Spleen (tissue), 13 donors: ENCODE data around the gene SCAMP3. TPM values are rescaled to one million over a fixed set of nuclear protein-coding genes. Genes with fewer than 3 reads are reported as not detected.
A peak's percentile ranks its signal among the peaks of the same experiment; 100 is the strongest.

Source experiments
- DNase-seq: peaks from one replicate; pipeline ENCODE4 v3.0.0-alpha.2; 2020
- H3K27ac ChIP-seq, 8 donors: fragments of 200-600 bp; sonication (generic) in 7 of 8; 1 replicate in 4 of 8; 2 replicates in 4 of 8; pipeline versions ENCODE4 v1.5.0 to v1.8.0; 2016 to 2021; ENCODE audit warnings: inconsistent platforms in 4 of 8, mild to moderate bottlenecking in 4 of 8, moderate library complexity in 1 of 8
- H3K27me3 ChIP-seq, 7 donors: fragments of 200-600 bp; sonication (generic) in 6 of 7; replicated peaks in 1 of 7; 1 replicate in 4 of 7; 2 replicates in 3 of 7; pipeline versions ENCODE4 v1.5.0 to v1.8.0; 2016 to 2021; ENCODE audit warnings: inconsistent platforms in 3 of 7, mild to moderate bottlenecking in 1 of 7
- H3K36me3 ChIP-seq, 6 donors: fragments of 200-600 bp; sonication (generic) in 5 of 6; 1 replicate in 4 of 6; 2 replicates in 2 of 6; pipeline versions ENCODE4 v1.5.0 to v1.8.0; 2016 to 2021; ENCODE audit warnings: inconsistent platforms in 2 of 6
- H3K4me1 ChIP-seq, 6 donors: fragments of 200-600 bp; sonication (generic) in 5 of 6; 1 replicate in 3 of 6; 2 replicates in 3 of 6; pipeline versions ENCODE4 v1.5.0 to v1.8.0; 2016 to 2021; ENCODE audit warnings: inconsistent platforms in 3 of 6
- H3K4me3 ChIP-seq, 8 donors: fragments of 200-600 bp; sonication (generic) in 7 of 8; 1 replicate in 4 of 8; 2 replicates in 4 of 8; pipeline versions ENCODE4 v1.5.0 to v1.8.0; 2016 to 2021; ENCODE audit warnings: inconsistent platforms in 4 of 8, mild to moderate bottlenecking in 4 of 8, moderate library complexity in 2 of 8
- H3K9me3 ChIP-seq, 8 donors: fragments of 200-600 bp; sonication (generic) in 7 of 8; 1 replicate in 4 of 8; 2 replicates in 4 of 8; pipeline versions ENCODE4 v1.5.0 to v1.8.0; 2016 to 2021; ENCODE audit warnings: inconsistent platforms in 4 of 8
- CTCF ChIP-seq, 11 experiments: fragments of 200-600 bp in 7 of 11; fragments of 450-650 bp in 4 of 11; sonication (generic) in 4 of 11; IDR thresholded peaks in 8 of 11; conservative IDR thresholded peaks in 3 of 11; 1 replicate in 7 of 11; 2 replicates in 4 of 11; pipeline versions ENCODE4 v1.4.0 to v1.8.0; 2016 to 2021; ENCODE audit warnings: antibody characterized with exemption in 11 of 11, inconsistent platforms in 4 of 11, mild to moderate bottlenecking in 1 of 11
- POLR2A ChIP-seq, 3 donors: fragments of 450-650 bp; IDR thresholded peaks; one replicate each; pipeline ENCODE4 v1.5.1; 2017; ENCODE audit warnings: antibody characterized with exemption in 3 of 3, mild to moderate bottlenecking in 1 of 3
- POLR2AphosphoS5 ChIP-seq, 3 donors: sonication (generic); formaldehyde crosslinking; IDR thresholded peaks; one replicate each; pipeline ENCODE4 v1.5.1; 2017; ENCODE audit warnings: antibody characterized with exemption in 3 of 3
- WGBS, 5 donors: extraction: QIAGEN DNeasy Blood & Tissue Kit in 3 of 5; methylation state at CpG; one replicate each; pipeline versions ENCODE4 v1.1.5 to v1.1.7; 2013 to 2018; 5-methylcytosine and 5-hydroxymethylcytosine counted together
- intact Hi-C: fragments of 100-400 bp; cut with DNase I; formaldehyde crosslinking; loops from one replicate; pipeline ENCODE4 v1.15.0; 2023; ENCODE audit warnings: low total_unique reads
- long read RNA-seq, 2 donors: transcript quantifications; one replicate each; lab custom pipeline, GENCODE V29; 2026
- polyA plus RNA-seq, 3 donors: library from polyadenylated mRNA; stranded (reverse); fragments of 200-250 nt; gene quantifications; one replicate each; pipeline ENCODE4 v1.2.1, GENCODE V29; 2013
- total RNA-seq, 7 donors: library from RNA; depleted of rRNA in 3 of 7; stranded (reverse); fragments of >200 nt in 3 of 7; fragmentation: NEBNext Ultra II Directional in 4 of 7; extraction: Animal tissue kit (Norgen Biotek cat#: 25700) in 4 of 7; gene quantifications; one replicate each; pipeline versions ENCODE4 v1.1.0 to v1.2.1, GENCODE V29; 2016 to 2021
- donor health status: healthy with polysubstance abuse.
- donor health status: DM: no; HTN: no; CAD: no; lungs with moderate emphysema.
- donor health status: DM: no; HTN: no; CAD: no.
- donor health status: Bipolar disorder and iron deficiency.
- donor health status: healthy.
- donor health status: DM: no; HTN: no; CAD: no.
- donor health status: DM: yes; HTN: yes; CAD: no.

SCAMP3 gene
- total RNA-seq (10 to 100 TPM; 46.5 to 52.4 (median 49.8) TPM), polyA plus RNA-seq (10 to 100 TPM; 51.8 to 59.9 (median 53.2) TPM)
- long read RNA-seq, donor 1, transcript SCAMP3-201 (9 exons, 1,446 nt): major isoform, 14 of 30 reads
- long read RNA-seq, donor 1, partial matches to known transcripts: 12 of 30 reads
- long read RNA-seq, donor 1, other reads (novel, unspliced or antisense): 0 of 30 reads
- long read RNA-seq, donor 2, transcript SCAMP3-201 (9 exons, 1,446 nt): major isoform, 12 of 13 reads
- long read RNA-seq, donor 2, partial matches to known transcripts: 0 of 13 reads
- long read RNA-seq, donor 2, other reads (novel, unspliced or antisense): 0 of 13 reads

- intact Hi-C loops: no loop called here
- Histone ChIP-seq H3K4me1 (peaks cover 15 to 38% (median 27%) of the 10 kb centered on the region in 6 donors), H3K36me3 (peaks cover 5 to 80% (median 56%) of the 10 kb centered on the region in 6 donors), H3K27me3 (no peaks in the 10 kb centered on the region), H3K9me3 (no peaks in the 10 kb centered on the region), H3K27ac (peak within 1 kb of the TSS; percentile 79 to 94 (median 88)), H3K4me3 (peak within 1 kb of the TSS; percentile 62 to 99 (median 88))
- 0 to 1% (median 0%) methylated on average over 28 to 47 of the region's 47 CpGs for WGBS, 5 donors
- no peak for TF ChIP-seq CTCF (IDR thresholded peaks at IDR 0.05 in 8 of 11, conservative IDR thresholded peaks at IDR 0.05 in 3 of 11)
- peak in 1 of 3 donors; percentile 73 for TF ChIP-seq POLR2A (IDR thresholded peaks at IDR 0.05)
- TF ChIP-seq POLR2AphosphoS5 (IDR thresholded peaks at IDR 0.05): peak; percentile 94 to 98 (median 96)
- DNase-seq: peak; percentile 96
Measured at GRCh38 chr1:155261852-155262673, at the start of gene SCAMP3. TSS of gene SCAMP3 (minus strand) at chr1:155262360. CDS start at chr1:155262151, 209 bp downstream.

- Histone ChIP-seq H3K27ac (peak overlapping the region; percentile 78 to 94 (median 90)), H3K27me3 (no peaks in the 10 kb centered on the region), H3K4me3 (peak overlapping the region; percentile 56 to 82 (median 68)), H3K9me3 (no peaks in the 10 kb centered on the region), H3K36me3 (peaks cover 0 to 45% (median 13%) of the 10 kb centered on the region in 6 donors), H3K4me1 (peaks cover 12 to 45% (median 30%) of the 10 kb centered on the region in 6 donors)
- peak; percentile 83 for DNase-seq
- intact Hi-C loops: no loop called here
- 9 to 22% (median 9%) methylated on average over 10 to 11 of the region's 11 CpGs for WGBS, 5 donors
- TF ChIP-seq POLR2AphosphoS5 (IDR thresholded peaks at IDR 0.05) (peak in 2 of 3 donors; percentile 6 to 34), POLR2A (IDR thresholded peaks at IDR 0.05) (no peak), CTCF (IDR thresholded peaks at IDR 0.05 in 8 of 11, conservative IDR thresholded peaks at IDR 0.05 in 3 of 11) (no peak)
Measured at GRCh38 chr1:155309423-155310021, 47.4 kb upstream of the SCAMP3 start.

GRCh38 chr1:155308493-155309422, 46.6 kb upstream of the SCAMP3 start, which contains the start of gene FDPS:
TSS of gene FDPS (plus strand) at chr1:155308866. CDS start at chr1:155309790, 924 bp downstream.
- peaks cover 12 to 45% (median 30%) of the 10 kb centered on the region in 6 donors for H3K4me1 ChIP-seq
- H3K27me3 ChIP-seq: no peaks in the 10 kb centered on the region
- H3K9me3 ChIP-seq: no peaks in the 10 kb centered on the region
- 0 to 1% (median 0%) methylated on average over 49 to 51 of the region's 51 CpGs for WGBS, 5 donors
- H3K4me3 ChIP-seq: peak within 1 kb of the TSS; percentile 56 to 82 (median 68)
- peak within 1 kb of the TSS; percentile 78 to 94 (median 90) for H3K27ac ChIP-seq
- TF ChIP-seq POLR2AphosphoS5 (IDR thresholded peaks at IDR 0.05) (peak; percentile 94 to 97 (median 97)), POLR2A (IDR thresholded peaks at IDR 0.05) (peak in 2 of 3 donors; percentile 29 to 43), CTCF (IDR thresholded peaks at IDR 0.05 in 8 of 11, conservative IDR thresholded peaks at IDR 0.05 in 3 of 11) (peak in 8 of 11 experiments; percentile 21 to 64 (median 47))
- peaks cover 0 to 38% (median 8%) of the 10 kb centered on the region in 6 donors for H3K36me3 ChIP-seq
- DNase-seq: peak; percentile 99
- intact Hi-C loops: no loop called here
